Activated T-helper 1 cell treated with anti-CD3 and anti-CD28 coated beads, Interleukin-2, amount 50 U/mL, for 16 hours (primary cell): ENCODE results near the gene MYL12B.
"Not testable (repeated sequence)": the region's sequence is repeated elsewhere in the genome, so short reads cannot be mapped to it uniquely, and the experiment has no call there.

Source experiments
- DNase-seq, 2 donors: peaks; one replicate each; pipeline ENCODE4 v3.0.0-alpha.2; 2020; ENCODE audit warnings: low read depth in 1 of 2, low spot score in 1 of 2

Gene MYL12B

DNA sequence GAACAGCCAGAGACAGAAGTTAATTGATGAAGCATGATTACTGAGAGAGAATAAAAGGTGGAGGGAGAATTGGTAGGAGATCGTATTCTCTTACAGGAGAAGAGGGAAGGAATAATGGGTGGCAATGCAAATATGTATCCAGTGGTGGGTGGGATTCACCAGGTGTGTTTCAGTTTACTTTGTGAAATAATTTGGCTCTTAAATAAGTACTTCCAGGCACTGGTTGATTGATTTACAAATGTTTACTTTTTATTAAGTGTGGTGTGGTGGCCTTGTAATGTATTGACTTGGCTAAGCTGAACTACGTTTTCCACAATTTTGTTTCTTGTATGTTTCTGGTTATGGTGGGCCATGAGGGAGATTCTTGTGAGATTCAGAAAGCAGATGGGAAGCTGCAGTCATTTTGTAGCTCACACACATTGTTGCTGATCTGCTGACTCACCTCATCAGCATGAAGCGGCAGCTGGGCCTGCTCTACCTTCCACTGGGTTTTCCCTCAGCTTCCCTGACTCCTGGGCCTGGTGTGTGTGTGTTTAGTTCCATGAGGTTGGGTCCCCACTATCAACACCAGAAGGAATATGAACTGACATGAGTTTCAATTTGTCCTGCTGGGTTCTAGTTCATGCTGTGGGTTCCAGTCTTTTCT, 32.6 kb downstream of the MYL12B start:
- no peak for DNase-seq

DNA sequence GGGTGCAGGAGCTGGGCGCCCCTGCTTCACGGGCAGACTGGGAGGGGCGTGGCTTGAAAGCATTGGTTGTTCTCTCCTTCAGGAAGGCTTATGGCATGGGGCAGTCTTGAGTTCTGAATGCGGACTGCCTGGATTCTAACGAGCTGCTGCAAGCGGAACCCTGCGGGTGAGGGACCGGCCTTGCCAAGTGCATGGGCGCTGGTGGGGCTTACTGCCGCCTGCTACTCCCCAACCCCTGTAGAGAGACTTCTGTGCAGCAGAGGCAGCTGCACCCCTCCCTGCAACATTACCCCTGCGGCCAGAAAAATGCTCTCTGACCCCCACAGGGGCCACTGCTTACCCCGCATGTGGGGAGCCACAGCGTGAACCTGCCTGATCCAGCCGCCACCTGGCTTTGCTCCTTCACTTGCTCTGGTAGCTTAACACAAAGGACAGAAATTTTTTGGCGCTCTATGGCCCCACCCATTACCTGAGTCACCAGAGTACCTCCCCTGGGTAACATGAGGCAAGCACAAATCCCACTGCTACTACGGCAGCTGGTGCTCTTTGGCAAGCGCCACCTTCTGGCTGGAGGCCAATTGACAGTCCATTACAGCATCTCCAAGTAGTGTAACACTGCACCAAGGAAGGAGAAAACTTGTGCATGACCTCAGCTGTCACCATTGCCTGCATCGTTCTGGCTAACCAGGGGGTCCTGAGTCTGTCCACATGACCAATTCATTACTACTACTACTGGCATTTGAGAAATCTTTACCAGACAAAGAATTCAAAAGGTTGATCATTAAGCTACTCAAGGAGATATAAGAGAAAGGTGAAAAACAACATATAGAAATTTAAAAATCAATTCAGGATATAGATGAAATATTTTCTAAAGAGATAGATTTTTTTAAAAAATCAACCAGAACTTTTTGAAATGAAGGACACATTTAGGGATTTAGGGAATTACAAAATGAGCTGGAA, 35.4 kb downstream of the MYL12B start:
- peak; percentile 88 to 89 for DNase-seq

DNA sequence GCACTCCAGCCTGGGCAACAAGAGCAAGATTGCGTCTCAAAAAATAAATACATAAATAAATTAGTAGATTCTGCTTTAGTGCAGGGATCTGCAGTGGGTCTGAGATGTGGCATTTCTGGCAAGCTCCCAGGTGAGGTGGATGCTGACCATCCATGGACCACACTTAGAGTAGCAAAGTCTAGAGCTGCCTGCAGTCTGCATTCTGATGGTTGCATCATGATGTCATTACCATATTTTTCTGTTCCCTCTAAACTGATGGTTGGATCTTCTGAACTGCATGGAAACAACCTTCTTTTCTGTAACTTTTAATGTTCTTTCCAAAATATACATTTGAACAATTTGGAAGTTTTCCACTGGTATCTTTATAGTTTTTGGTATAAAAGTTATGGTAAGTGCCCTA, 42.9 kb downstream of the MYL12B start:
- DNase-seq: no peak

DNA sequence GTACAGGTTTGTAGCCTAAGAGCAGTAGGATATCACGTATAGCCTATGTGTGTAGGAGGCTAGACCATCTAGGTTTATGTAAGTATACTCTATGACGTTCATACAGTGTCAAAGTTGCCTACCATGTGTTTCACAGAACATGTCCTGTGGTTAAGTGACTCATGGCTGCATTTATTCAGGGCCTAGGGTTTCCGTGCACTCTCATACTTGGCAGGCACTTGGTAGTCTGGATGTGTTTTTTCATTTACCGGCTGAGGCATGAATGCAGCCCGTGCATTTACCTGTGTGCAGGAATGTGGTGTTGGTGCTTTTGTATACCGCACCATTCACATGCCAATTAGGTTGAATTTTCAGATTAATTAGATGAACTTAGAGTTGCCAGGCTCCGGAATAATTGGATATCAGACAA, 43.4 kb downstream of the MYL12B start:
- DNase-seq: peak in 1 of 2 donors; percentile 38

DNA sequence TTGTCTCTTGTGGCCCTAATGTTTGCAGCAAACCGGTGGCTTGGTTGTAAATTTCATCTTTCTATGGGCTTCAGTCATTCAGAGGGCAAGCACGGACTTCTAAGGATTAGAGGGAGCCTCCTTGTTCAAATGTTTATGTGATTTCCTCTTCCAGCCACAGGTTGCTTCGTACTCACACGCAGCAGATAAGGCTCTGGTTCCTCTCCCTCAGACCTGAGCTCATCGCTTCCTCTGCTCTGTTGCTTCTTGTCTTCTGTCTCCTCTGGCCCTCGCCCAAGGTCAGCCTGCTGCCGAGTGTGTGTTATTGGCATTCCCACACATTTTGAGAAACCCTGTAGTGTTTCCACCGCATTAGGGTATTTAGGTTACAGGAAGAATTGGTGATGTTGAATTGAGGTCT, 44.0 kb downstream of the MYL12B start:
- no peak for DNase-seq

DNA sequence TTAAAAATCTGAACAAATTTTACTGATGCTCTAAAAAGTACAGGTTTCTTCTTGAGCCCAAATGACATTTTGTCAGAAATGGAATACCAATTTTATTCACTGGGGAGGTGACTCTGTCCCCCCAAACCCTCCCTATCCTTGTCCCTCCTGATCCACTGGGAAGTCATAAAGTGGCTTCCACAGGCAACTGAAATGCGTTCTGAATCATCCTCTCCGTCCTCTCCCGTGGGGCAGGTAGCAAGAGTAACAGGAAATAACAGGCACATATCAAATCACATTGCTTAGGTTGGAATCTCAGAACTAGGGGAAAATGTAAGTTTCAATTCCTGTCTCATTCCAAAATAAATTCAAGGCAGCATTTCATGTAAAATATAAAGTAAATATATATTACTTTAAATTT, 44.5 kb downstream of the MYL12B start:
- DNase-seq: no peak

DNA sequence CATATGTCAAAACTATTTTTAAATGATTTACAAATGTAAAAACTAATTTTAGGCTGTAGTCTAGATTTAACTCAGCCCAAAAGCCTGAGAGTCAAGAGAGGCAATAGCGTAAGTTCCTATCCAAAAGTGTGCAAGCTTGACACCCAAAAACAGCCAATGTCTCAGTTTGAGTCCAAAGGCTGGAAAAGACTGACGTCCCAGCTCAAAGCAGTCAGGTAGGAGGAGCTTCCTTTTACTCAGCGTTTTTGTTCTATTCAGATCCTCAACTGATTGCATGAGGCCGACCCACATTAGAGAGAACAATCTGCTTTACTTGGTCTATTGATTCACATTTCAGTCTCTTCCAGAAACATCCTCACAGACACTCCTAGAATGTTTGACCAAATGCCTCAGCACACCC, 51.8 kb downstream of the MYL12B start:
- no peak for DNase-seq

DNA sequence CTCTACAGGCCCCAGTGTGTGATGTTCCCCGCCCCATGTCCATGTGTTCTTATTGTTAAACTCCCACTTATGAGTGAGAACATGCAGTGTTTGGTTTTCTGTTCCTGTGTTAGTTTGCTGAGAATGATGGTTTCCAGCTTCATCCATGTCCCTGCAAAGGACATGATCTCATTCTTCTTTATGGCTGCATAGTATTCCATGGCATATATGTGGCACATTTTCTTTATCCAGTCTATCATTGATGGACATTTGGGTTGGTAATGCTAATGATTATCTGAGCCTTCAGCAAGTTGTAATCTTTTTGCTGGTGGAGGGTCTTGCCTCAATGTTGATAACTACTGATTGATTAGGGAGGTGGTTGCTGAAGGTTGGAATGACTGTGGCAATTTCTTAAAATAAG, 53.4 kb downstream of the MYL12B start:
- not testable (repeated sequence) for DNase-seq

DNA sequence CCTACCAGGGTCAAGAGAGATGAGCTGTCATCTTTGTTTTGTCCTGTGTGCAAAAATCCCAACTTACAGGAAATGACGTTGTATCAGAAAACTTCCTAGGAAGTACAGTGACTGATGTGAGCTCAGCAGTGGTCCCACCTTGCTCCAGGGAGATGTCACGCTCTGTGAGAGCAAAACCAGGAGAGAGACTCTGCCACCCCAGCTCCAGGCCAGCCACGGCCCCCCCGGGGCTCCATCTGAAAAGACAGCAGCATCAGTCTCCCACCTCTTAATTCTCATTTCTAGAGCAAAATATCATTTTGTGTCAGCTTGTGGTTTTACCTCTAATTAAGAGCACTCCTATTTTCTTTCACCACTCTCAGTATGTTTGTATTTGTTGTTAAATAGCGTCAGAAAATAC, 57.5 kb downstream of the MYL12B start:
- no peak for DNase-seq

DNA sequence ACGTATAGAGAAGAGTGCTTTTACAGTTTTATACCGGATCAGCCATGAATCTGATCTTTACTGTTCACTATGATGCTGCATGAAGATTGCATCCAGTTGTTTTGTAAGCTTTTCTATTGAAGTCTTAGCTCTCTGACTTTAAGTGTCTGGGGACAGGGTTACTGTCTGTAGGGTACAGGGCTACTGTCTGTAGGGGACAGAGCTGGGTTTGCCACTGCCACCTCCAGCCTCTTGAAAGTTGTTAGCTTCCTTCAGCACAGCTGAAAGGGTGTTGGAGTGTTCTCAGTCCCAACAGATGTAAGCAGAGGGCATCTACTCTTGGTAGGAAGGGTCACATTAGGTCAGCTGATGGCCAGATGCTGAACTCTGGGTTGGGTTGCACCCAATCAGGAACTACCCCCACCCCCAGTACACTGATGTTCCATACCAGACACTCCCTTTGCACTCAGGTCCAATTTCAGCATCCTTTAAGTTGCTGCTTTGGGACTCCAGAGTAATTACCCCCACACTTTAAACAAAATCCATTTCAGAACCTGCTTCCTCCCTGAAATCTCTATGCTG, 58.0 kb downstream of the MYL12B start:
- DNase-seq: no peak

DNA sequence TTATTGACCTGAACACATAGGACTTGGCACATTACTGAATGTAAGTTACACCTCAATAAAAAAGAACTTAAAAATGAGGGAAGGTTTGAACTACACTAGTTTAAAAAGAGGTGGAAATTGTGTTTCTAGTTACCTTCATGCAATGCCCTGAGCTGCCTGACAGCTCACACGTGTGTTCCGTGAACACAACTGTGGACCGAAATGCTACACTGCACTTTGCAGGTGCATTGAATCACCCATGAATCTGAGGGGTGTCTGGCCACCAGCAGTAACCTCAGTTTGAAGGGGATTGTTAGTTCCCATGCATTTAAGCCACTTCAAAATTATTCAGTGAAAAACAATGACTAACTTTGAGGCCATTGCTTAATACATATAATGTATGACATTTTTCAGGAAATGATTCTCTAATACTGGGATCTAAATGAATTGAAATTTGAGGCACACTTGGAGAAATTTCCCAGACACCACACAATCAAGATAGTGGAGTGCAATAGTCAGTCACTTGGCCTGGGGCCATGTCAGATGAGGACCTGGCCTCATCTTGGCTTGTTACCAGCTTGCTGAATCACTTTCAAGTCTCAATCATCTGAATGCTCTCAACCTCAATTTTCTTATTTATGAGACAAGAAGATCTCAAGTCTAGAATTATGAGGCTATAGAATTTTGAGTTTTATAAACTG, 59.3 kb downstream of the MYL12B start:
- no peak for DNase-seq

DNA sequence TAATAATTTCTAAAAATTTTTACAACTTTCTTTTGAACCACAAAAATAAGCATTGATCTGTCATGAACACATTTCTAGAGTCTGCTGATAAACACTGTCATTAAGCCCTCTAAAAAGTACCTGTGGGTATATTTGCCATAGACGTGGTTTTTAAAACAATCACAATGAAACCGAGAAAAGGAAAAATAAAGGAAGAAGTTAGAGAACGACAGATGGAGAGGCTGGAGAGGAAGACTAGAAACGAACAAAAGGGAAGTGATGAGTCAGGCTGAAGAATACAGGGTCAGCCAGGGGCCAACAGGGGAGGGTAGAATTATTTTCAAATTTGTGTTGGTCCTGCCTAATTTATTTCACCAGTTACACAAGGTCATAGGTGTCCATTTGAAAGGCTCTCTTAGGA, 62.0 kb downstream of the MYL12B start:
- no peak for DNase-seq
